CD14-positive monocyte (primary cell): ENCODE data around the gene RILPL1. TPM values are rescaled to one million over a fixed set of nuclear protein-coding genes. Genes with fewer than 3 reads are reported as not detected.
"Not testable (repeated sequence)": the region's sequence is repeated elsewhere in the genome, so short reads cannot be mapped to it uniquely, and the experiment has no call there.

Experiments used
- DNase-seq, 3 donors: peaks; one replicate each; pipeline ENCODE4 v3.0.0-alpha.2; 2011 to 2022
- H2AFZ ChIP-seq: 2 replicates; pipeline ENCODE4 v1.6.0; 2012; ENCODE audit warnings: mild to moderate bottlenecking, low read depth, low read length, inconsistent platforms; ENCODE audit not compliant: insufficient read depth, poor library complexity, severe bottlenecking
- H3K27ac ChIP-seq, 2 donors: 1 replicate in 1 of 2; 2 replicates in 1 of 2; pipeline ENCODE4 v1.5.1; 2012 to 2013; ENCODE audit warnings: low read length in 2 of 2, control low read depth in 1 of 2, inconsistent platforms in 1 of 2, low read depth in 1 of 2, mild to moderate bottlenecking in 1 of 2
- H3K27me3 ChIP-seq, 2 donors: one replicate each; pipeline versions ENCODE4 v1.6.0 to v1.6.1; 2011 to 2013; ENCODE audit warnings: low read length in 2 of 2; ENCODE audit not compliant: control insufficient read depth in 2 of 2, insufficient read depth in 2 of 2
- H3K36me3 ChIP-seq, 2 donors: replicated peaks in 1 of 2; 1 replicate in 1 of 2; 2 replicates in 1 of 2; pipeline versions ENCODE4 v1.5.1 to v1.6.1; 2012 to 2013; ENCODE audit warnings: low read length in 2 of 2, control low read depth in 1 of 2, inconsistent platforms in 1 of 2, mild to moderate bottlenecking in 1 of 2; ENCODE audit not compliant: insufficient read depth in 2 of 2, control insufficient read depth in 1 of 2
- H3K4me1 ChIP-seq, 2 donors: 1 replicate in 1 of 2; 2 replicates in 1 of 2; pipeline versions ENCODE4 v1.5.1 to v1.6.1; 2012 to 2013; ENCODE audit warnings: low read length in 2 of 2, control low read depth in 1 of 2, inconsistent platforms in 1 of 2, mild to moderate bottlenecking in 1 of 2, moderate library complexity in 1 of 2; ENCODE audit not compliant: insufficient read depth in 2 of 2, control insufficient read depth in 1 of 2
- H3K4me2 ChIP-seq: replicated peaks from 2 replicates; pipeline ENCODE3; 2012; ENCODE audit warnings: low read length, moderate library complexity, mild to moderate bottlenecking; ENCODE audit not compliant: poor library complexity, severe bottlenecking; ENCODE audit errors: extremely low read depth
- H3K4me3 ChIP-seq, 3 experiments: fragments of 200-600 bp in 1 of 3; sonication (generic) in 1 of 3; replicated peaks in 1 of 3; 1 replicate in 2 of 3; 2 replicates in 1 of 3; pipeline ENCODE4 v1.5.1; 2011 to 2013; ENCODE audit warnings: low read length in 3 of 3, mild to moderate bottlenecking in 3 of 3, control low read depth in 2 of 3, low read depth in 2 of 3, inconsistent platforms in 1 of 3, moderate library complexity in 1 of 3
- H3K79me2 ChIP-seq: 2 replicates; pipeline ENCODE4 v1.6.0; 2012; ENCODE audit warnings: mild to moderate bottlenecking, control low read depth, inconsistent platforms, low read length, moderate library complexity; ENCODE audit not compliant: insufficient read depth
- H3K9ac ChIP-seq: 2 replicates; pipeline ENCODE4 v1.6.0; 2017; ENCODE audit warnings: low read length, mild to moderate bottlenecking; ENCODE audit not compliant: insufficient read depth, poor library complexity, severe bottlenecking
- H3K9me3 ChIP-seq, 2 donors: replicated peaks in 1 of 2; 1 replicate in 1 of 2; 2 replicates in 1 of 2; pipeline versions ENCODE4 v1.5.1 to v1.6.1; 2012 to 2013; ENCODE audit warnings: low read length in 2 of 2, control low read depth in 1 of 2; ENCODE audit not compliant: control insufficient read depth in 1 of 2, insufficient read depth in 1 of 2
- H4K20me1 ChIP-seq: 2 replicates; pipeline ENCODE4 v1.6.0; 2012; ENCODE audit warnings: mild to moderate bottlenecking, low read length, control low read depth, moderate library complexity; ENCODE audit not compliant: insufficient read depth
- H3K27ac Mint-ChIP-seq, 7 donors: one replicate each; pipeline ENCODE4 v1.8.0; 2020; ENCODE audit warnings: mild to moderate bottlenecking in 7 of 7, mixed read lengths in 7 of 7, moderate library complexity in 6 of 7, inconsistent platforms in 2 of 7
- H3K27me3 Mint-ChIP-seq, 3 donors: one replicate each; pipeline ENCODE4 v1.8.0; 2021 to 2022; ENCODE audit warnings: low read depth in 3 of 3, mild to moderate bottlenecking in 3 of 3, mixed read lengths in 3 of 3, moderate library complexity in 3 of 3, inconsistent platforms in 1 of 3
- H3K36me3 Mint-ChIP-seq, 2 donors: one replicate each; pipeline ENCODE4 v1.8.0; 2020; ENCODE audit warnings: mixed read lengths in 2 of 2, inconsistent platforms in 1 of 2, mild to moderate bottlenecking in 1 of 2
- H3K4me1 Mint-ChIP-seq: one replicate; pipeline ENCODE4 v1.8.0; 2020; ENCODE audit warnings: mild to moderate bottlenecking, mixed read lengths
- H3K4me3 Mint-ChIP-seq, 2 donors: one replicate each; pipeline ENCODE4 v1.8.0; 2020; ENCODE audit warnings: mild to moderate bottlenecking in 2 of 2, mixed read lengths in 2 of 2, moderate library complexity in 1 of 2
- H3K9me3 Mint-ChIP-seq, 7 donors: one replicate each; pipeline ENCODE4 v1.8.0; 2020 to 2022; ENCODE audit warnings: mixed read lengths in 7 of 7, mild to moderate bottlenecking in 6 of 7, moderate library complexity in 6 of 7, inconsistent platforms in 2 of 7
- CTCF ChIP-seq: fragments of 200-600 bp; IDR thresholded peaks from one replicate; pipeline ENCODE4 v1.8.0; 2022; ENCODE audit warnings: antibody characterized with exemption, mild to moderate bottlenecking
- WGBS: methylation state at CpG from one replicate; pipeline ENCODE4 v1.1.5; 2013; ENCODE audit warnings: missing lambda C conversion rate; ENCODE audit not compliant: insufficient coverage; 5-methylcytosine and 5-hydroxymethylcytosine counted together
- intact Hi-C, 2 donors: fragments of 100-400 bp; cut with micrococcal nuclease; formaldehyde crosslinking; loops; one replicate each; pipeline versions ENCODE4 v1.15.0 to v1.15.1; 2023
- polyA plus RNA-seq, 3 donors: library from polyadenylated mRNA; depleted of rRNA in 1 of 3; unstranded in 2 of 3; stranded (reverse) in 1 of 3; fragments of 300-500 nt in 2 of 3; fragments of >200 nt in 1 of 3; fragmentation: Illumina TruSeq in 2 of 3; gene quantifications; 1 replicate in 2 of 3; 2 replicates in 1 of 3; pipeline ENCODE4 v1.2.3, GENCODE V29; 2012 to 2021

The RILPL1 gene
- polyA plus RNA-seq, 3 donors = 1.2 TPM; not detected in 2

- Histone ChIP-seq H4K20me1 (no peaks in the 10 kb centered on the region), H3K27ac (no peak overlapping the region), H3K4me2 (no peak overlapping the region), H3K4me3 (no peak overlapping the region), H2AFZ (no peak overlapping the region), H3K9me3 (no peaks in the 10 kb centered on the region), H3K9ac (no peak overlapping the region), H3K27me3 (no peaks in the 10 kb centered on the region), H3K79me2 (no peaks in the 10 kb centered on the region), H3K4me1 (no peaks in the 10 kb centered on the region), H3K36me3 (no peaks in the 10 kb centered on the region)
- H3K9me3 Mint-ChIP-seq = no peaks in the 10 kb centered on the region
- peak overlapping the region in 2 of 7 donors; percentile 3 to 6 for H3K27ac Mint-ChIP-seq
- H3K36me3 Mint-ChIP-seq = peaks cover 0 to 3% of the 10 kb centered on the region in 2 donors
- peaks cover 10 to 25% (median 13%) of the 10 kb centered on the region in 3 donors for H3K27me3 Mint-ChIP-seq
- DNase-seq = no peak
- intact Hi-C loops = loop anchor here in 1 of 2 donors (5.0 kb wide), 1 partner anchor 84 kb away; no protein-coding TSS in a partner anchor
- TF ChIP-seq CTCF = no peak
- WGBS = 82% methylated on average over 1 of the region's 6 CpGs
- no peak overlapping the region for H3K4me3 Mint-ChIP-seq
- peaks cover 7% of the 10 kb centered on the region for H3K4me1 Mint-ChIP-seq
Measured at GRCh38 chr12:123482876-123483275, 50.6 kb downstream of the RILPL1 start.

- not testable (repeated sequence) for H2AFZ ChIP-seq, H3K4me2 ChIP-seq, H3K36me3 Mint-ChIP-seq, H3K4me3 Mint-ChIP-seq, H3K27me3 ChIP-seq, H3K9ac ChIP-seq, H3K79me2 ChIP-seq, DNase-seq, H3K27ac ChIP-seq, H3K27ac Mint-ChIP-seq, H4K20me1 ChIP-seq, H3K4me1 ChIP-seq, H3K36me3 ChIP-seq, H3K9me3 Mint-ChIP-seq, H3K4me1 Mint-ChIP-seq, H3K4me3 ChIP-seq, H3K9me3 ChIP-seq
- intact Hi-C loops = loop anchor here in 1 of 2 donors (5.0 kb wide), 1 partner anchor 86 kb away; no protein-coding TSS in a partner anchor
- 79% methylated on average over 3 of the region's 5 CpGs for WGBS
- H3K27me3 Mint-ChIP-seq = peaks cover 8 to 20% (median 13%) of the 10 kb centered on the region in 3 donors
Measured at GRCh38 chr12:123481251-123481650, 52.3 kb downstream of the RILPL1 start.
